Activated T-helper 2 cell treated with anti-CD3 and anti-CD28 coated beads, Interferon-gamma antibody, Interleukin-2, Interleukin-4, amounts not matched to agents 10 μg/mL and 5 μg/mL and 100 μg/mL, durations not matched to agents 14 hours and 24 hours and 36 hours (primary cell): ENCODE results near the gene ACYP2. TPM values are rescaled to one million over a fixed set of nuclear protein-coding genes. Genes with fewer than 3 reads are reported as not detected.

ENCODE experiments used
- DNase-seq: peaks from one replicate; pipeline ENCODE4 v3.0.0; 2021; ENCODE audit warnings: low spot score
- H3K27ac Mint-ChIP-seq: one replicate; pipeline ENCODE4 v1.8.0; 2021; ENCODE audit warnings: mixed read lengths
- H3K27me3 Mint-ChIP-seq: one replicate; pipeline ENCODE4 v1.8.0; 2021; ENCODE audit warnings: low read depth, mixed read lengths
- H3K36me3 Mint-ChIP-seq: one replicate; pipeline ENCODE4 v1.8.0; 2021; ENCODE audit warnings: low read depth, mixed read lengths
- H3K4me1 Mint-ChIP-seq: one replicate; pipeline ENCODE4 v1.8.0; 2021; ENCODE audit warnings: low read depth, mixed read lengths
- H3K4me3 Mint-ChIP-seq: one replicate; pipeline ENCODE4 v1.8.0; 2021; ENCODE audit warnings: low read depth, mild to moderate bottlenecking, moderate library complexity, mixed read lengths
- H3K9me3 Mint-ChIP-seq: one replicate; pipeline ENCODE4 v1.8.0; 2021; ENCODE audit warnings: mixed read lengths
- intact Hi-C: fragments of 100-400 bp; cut with micrococcal nuclease; formaldehyde crosslinking; loops from one replicate; pipeline ENCODE4 v1.15.1; 2023
- total RNA-seq: library from RNA; stranded (reverse); gene quantifications from 2 replicates; pipeline ENCODE4 v1.2.3, GENCODE V29; 2022

ACYP2 gene
- total RNA-seq, 1 donor from 2014 or later, result 6.5 TPM

DNA sequence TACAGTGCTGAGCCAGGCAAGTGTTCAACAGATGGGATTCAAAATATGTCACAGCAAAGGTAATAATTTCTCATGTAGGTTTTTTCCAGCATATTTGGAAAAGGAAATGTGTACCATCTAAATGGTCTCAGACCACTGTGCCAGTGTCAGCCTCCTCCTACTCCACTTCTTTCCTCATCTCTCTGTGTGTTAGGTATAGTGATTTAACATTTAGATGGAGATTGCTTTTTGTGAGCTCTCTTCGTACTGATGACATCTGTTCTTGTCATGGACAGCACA is 221.5 kb downstream of the ACYP2 start:
- H3K9me3 Mint-ChIP-seq, result no peaks in the 10 kb centered on the region
- no peaks in the 10 kb centered on the region for H3K4me1 Mint-ChIP-seq
- DNase-seq, result no peak
- H3K27ac Mint-ChIP-seq, result no peak overlapping the region
- peaks cover 12% of the 10 kb centered on the region for H3K27me3 Mint-ChIP-seq
- no peak overlapping the region for H3K4me3 Mint-ChIP-seq
- no peaks in the 10 kb centered on the region for H3K36me3 Mint-ChIP-seq
- intact Hi-C loops, result no loop called here

DNA sequence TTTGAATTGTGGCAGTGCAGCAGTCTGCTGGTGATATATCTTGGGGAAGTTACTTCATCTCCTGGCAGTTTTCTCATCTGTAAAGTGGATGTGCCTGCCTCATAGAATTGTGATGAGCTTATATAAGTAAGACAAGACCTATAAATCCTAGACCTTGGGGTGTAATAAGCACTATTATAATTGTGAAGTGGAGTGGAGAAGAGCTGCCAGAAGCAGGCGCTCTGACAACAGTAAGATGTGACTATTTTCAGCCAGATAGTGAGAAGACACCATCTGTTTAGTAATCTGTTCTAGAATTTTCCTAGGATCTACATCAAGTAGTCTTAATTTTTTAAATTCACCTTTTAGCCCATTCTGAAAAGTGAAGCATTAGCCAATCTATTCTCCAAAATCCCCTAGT is 226.2 kb downstream of the ACYP2 start:
- H3K9me3 Mint-ChIP-seq, result no peaks in the 10 kb centered on the region
- no peak overlapping the region for H3K27ac Mint-ChIP-seq
- intact Hi-C loops, result no loop called here
- no peak overlapping the region for H3K4me3 Mint-ChIP-seq
- no peak for DNase-seq
- H3K27me3 Mint-ChIP-seq, result peaks cover 37% of the 10 kb centered on the region
- no peaks in the 10 kb centered on the region for H3K36me3 Mint-ChIP-seq
- no peaks in the 10 kb centered on the region for H3K4me1 Mint-ChIP-seq

DNA sequence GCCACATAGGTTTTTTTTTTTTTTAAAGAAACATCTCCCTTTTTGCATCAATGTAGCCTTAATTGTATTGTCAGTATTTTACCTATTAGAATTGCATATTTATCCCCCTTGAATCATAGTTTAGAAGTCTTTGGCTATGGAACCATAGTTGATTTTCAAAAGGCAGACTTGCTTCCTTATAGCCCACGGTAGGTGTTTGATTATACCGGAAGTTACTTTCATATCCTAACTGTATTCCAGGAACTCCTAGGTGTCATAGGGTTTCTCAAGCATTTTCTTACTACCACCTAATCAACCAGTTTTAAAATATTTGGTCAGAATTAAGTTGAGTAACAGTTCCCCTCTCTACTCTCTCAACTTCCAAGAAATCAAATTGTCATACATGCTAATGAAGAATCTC is 227.2 kb downstream of the ACYP2 start:
- Mint-ChIP-seq H3K4me1 (no peaks in the 10 kb centered on the region), H3K27me3 (peaks cover 38% of the 10 kb centered on the region), H3K9me3 (no peaks in the 10 kb centered on the region), H3K4me3 (no peak overlapping the region), H3K36me3 (no peaks in the 10 kb centered on the region), H3K27ac (no peak overlapping the region)
- intact Hi-C loops, result no loop called here
- DNase-seq, result no peak

DNA sequence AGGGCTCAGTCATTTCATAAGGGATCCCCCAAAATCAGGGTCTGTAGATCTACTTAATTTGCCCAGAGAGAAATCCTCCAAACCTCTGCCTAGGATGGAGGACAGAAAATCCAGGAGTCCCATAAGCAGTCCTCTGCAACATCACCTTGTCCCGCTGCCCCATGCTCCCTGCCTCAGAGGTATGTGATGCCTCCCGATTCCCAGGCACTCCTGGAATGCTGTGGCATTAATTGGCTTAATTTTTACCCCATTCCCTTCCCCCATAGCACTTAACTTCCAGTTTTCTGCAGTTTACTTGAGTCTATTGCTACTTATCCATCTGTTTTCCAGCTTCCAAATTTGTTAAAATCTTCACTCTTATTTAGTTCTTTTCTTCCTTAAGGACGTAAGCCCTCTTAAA is 232.2 kb downstream of the ACYP2 start:
- Mint-ChIP-seq H3K27me3 (peaks cover 29% of the 10 kb centered on the region), H3K9me3 (no peaks in the 10 kb centered on the region), H3K4me1 (no peaks in the 10 kb centered on the region), H3K27ac (no peak overlapping the region), H3K4me3 (no peak overlapping the region), H3K36me3 (no peaks in the 10 kb centered on the region)
- intact Hi-C loops, result no loop called here
- DNase-seq, result no peak

DNA sequence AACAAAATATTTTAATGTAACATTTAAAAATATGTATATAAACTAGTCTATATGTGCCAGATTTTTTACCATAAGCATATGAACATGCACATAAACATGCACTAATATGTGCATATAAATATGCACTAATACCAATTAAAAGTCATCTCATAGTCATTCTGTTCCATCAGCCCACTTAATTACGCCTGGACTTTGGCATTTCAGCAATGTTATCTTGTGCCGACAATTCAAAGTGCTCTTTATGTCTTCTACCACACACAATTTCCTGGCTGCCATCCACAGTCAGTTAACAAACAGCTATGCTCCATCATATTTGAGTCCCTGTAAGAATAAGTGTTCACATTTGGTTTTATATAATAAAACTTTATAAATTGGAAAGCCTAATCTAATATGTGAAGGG is 233.2 kb downstream of the ACYP2 start:
- Mint-ChIP-seq H3K36me3 (no peaks in the 10 kb centered on the region), H3K27ac (no peak overlapping the region), H3K4me3 (no peak overlapping the region), H3K4me1 (no peaks in the 10 kb centered on the region), H3K27me3 (peaks cover 32% of the 10 kb centered on the region), H3K9me3 (no peaks in the 10 kb centered on the region)
- intact Hi-C loops, result no loop called here
- DNase-seq, result no peak

DNA sequence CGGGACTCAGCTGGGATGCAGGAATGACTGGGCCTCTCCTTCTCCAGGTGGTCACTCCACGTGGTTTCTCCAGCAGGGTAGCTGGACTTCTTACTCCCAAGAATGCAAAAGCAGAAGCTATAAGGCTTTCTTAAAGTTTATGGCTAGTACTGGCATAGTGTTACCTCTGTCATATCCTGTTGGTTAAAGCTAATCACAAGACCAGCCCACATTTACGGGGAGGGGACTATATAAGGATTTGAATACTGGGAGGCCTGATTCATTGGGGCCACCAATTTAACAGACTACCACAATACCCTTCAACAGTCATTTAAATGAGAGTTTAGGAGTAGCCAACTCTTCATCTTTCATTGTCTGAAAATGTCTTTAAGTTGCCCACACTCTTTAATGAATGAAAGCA is 235.0 kb downstream of the ACYP2 start:
- no peaks in the 10 kb centered on the region for H3K9me3 Mint-ChIP-seq
- H3K27ac Mint-ChIP-seq, result no peak overlapping the region
- intact Hi-C loops, result no loop called here
- H3K4me1 Mint-ChIP-seq, result no peaks in the 10 kb centered on the region
- no peaks in the 10 kb centered on the region for H3K36me3 Mint-ChIP-seq
- peaks cover 22% of the 10 kb centered on the region for H3K27me3 Mint-ChIP-seq
- H3K4me3 Mint-ChIP-seq, result no peak overlapping the region
- DNase-seq, result no peak

DNA sequence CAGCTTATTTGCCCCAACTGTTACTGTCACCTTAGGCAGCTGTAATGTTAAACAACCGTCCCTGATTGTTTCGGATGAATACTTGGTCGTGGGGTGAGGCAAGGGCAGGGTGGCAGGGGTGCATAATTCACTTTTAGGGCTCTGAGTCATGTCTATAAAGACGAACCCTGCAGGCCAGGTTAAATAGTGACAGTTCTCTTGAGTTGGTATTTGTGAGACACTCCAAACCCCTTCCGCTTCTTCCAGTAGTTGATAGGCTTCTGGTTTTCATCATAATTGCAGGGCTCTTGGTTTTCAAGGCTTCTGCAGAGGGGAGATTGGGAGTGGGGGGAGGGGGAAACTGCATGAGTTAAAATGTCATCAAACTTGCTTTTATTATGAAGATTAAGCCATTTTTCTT is 237.8 kb downstream of the ACYP2 start:
- H3K36me3 Mint-ChIP-seq, result no peaks in the 10 kb centered on the region
- H3K9me3 Mint-ChIP-seq, result no peaks in the 10 kb centered on the region
- H3K4me3 Mint-ChIP-seq, result no peak overlapping the region
- H3K27ac Mint-ChIP-seq, result no peak overlapping the region
- H3K4me1 Mint-ChIP-seq, result no peaks in the 10 kb centered on the region
- intact Hi-C loops, result no loop called here
- peaks cover 18% of the 10 kb centered on the region for H3K27me3 Mint-ChIP-seq
- DNase-seq, result no peak

Other genes with a start within 250 kb of the ACYP2 start
- gene PSME4, start 144.6 kb upstream of the ACYP2 start, total RNA-seq, result 52.0 and 57.3 TPM in 2 replicates
- not detected in 2 replicates for gene TSPYL6, start 140.6 kb downstream of the ACYP2 start, total RNA-seq